Lower leg skin (tissue), 4 donors: Measurements from ENCODE around the gene CLIP4. TPM values are rescaled to one million over a fixed set of nuclear protein-coding genes. Genes with fewer than 3 reads are reported as not detected.

Experiments
- DNase-seq, 2 donors: peaks; one replicate each; pipeline ENCODE4 v3.0.0-alpha.2; 2019; ENCODE audit warnings: low spot score in 2 of 2
- H3K4me3 ChIP-seq: fragments of 200-600 bp; sonication (generic); 2 replicates; pipeline ENCODE4 v1.5.1; 2017; ENCODE audit warnings: mild to moderate bottlenecking, low read depth; ENCODE audit not compliant: poor library complexity, severe bottlenecking
- POLR2A ChIP-seq, 2 donors: fragments of 450-650 bp; IDR thresholded peaks; one replicate each; pipeline ENCODE4 v1.6.1; 2016 to 2017; ENCODE audit warnings: antibody characterized with exemption in 2 of 2, mild to moderate bottlenecking in 1 of 2, moderate library complexity in 1 of 2
- WGBS, 2 donors: methylation state at CpG; one replicate each; pipeline ENCODE4 v1.1.5; 2018; 5-methylcytosine and 5-hydroxymethylcytosine counted together
- intact Hi-C: fragments of 100-400 bp; cut with DNase I; formaldehyde crosslinking; loops from one replicate; pipeline ENCODE4 v1.15.0; 2023; ENCODE audit warnings: low total_unique reads
- total RNA-seq, 4 donors: library from RNA; depleted of rRNA; stranded (reverse); fragments of >200 nt; gene quantifications; one replicate each; pipeline ENCODE4 v1.1.0, GENCODE V29; 2016
- TF ChIP-seq, protein P1 (sequence below), 3 donors: fragments of 450-650 bp; IDR thresholded peaks; one replicate each; pipeline ENCODE4 v1.5.1; 2016; ENCODE audit warnings: antibody characterized with exemption in 3 of 3, mild to moderate bottlenecking in 3 of 3, moderate library complexity in 2 of 3

Gene CLIP4
- total RNA-seq, 4 donors from 2014 or later: 50.6 to 82.2 (median 58.1) TPM

DNA sequence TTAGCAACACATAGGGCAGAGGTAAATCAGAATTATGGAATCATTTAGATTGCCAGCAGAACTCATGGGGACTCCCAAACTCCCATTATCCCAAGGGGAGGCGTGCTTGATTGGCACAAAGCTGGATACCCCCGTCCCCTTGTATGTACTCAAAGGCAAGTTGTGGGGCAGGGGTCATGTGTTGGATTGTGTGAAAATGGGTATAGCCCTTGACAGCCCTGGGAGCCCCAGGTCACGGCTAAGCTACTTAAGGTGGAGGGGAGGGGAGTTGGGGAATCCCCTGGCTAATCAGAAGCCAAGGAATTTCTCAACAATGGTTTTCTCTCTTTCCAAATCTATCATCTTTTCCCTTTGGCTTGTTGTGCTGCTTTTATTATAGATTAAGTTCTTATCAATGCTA is 32.7 kb downstream of the CLIP4 start:
- no peak for TF ChIP-seq POLR2A (IDR thresholded peaks at IDR 0.05)
- no peak for DNase-seq
- no peak overlapping the region for H3K4me3 ChIP-seq
- 65 to 74% methylated on average over 3 of the region's 3 CpGs for WGBS, 2 donors
- intact Hi-C loops: no loop called here

DNA sequence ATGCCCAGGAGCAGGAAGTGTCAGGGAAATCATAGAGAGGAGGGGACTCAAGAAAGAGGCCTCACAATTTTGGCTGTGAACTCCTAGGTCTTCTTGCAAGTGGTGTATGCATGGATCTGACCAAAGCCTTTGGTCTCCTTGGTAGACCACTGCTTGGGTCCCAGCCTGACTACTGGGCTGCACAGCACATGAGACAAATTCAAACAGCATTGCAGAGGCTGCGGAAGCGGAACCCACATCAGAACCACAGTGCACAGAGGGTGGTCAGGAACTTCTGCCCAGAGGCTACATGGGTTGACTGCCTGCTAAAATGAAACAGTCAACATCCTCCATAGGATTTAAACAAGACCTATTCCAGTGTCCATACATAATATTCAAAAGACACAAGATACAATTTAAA is 39.4 kb downstream of the CLIP4 start:
- 100% methylated on average over 2 of the region's 2 CpGs for WGBS, 2 donors
- no peak for DNase-seq
- H3K4me3 ChIP-seq: no peak overlapping the region
- intact Hi-C loops: no loop called here
- no peak for TF ChIP-seq POLR2A (IDR thresholded peaks at IDR 0.05)
- TF ChIP-seq, protein P1, sequence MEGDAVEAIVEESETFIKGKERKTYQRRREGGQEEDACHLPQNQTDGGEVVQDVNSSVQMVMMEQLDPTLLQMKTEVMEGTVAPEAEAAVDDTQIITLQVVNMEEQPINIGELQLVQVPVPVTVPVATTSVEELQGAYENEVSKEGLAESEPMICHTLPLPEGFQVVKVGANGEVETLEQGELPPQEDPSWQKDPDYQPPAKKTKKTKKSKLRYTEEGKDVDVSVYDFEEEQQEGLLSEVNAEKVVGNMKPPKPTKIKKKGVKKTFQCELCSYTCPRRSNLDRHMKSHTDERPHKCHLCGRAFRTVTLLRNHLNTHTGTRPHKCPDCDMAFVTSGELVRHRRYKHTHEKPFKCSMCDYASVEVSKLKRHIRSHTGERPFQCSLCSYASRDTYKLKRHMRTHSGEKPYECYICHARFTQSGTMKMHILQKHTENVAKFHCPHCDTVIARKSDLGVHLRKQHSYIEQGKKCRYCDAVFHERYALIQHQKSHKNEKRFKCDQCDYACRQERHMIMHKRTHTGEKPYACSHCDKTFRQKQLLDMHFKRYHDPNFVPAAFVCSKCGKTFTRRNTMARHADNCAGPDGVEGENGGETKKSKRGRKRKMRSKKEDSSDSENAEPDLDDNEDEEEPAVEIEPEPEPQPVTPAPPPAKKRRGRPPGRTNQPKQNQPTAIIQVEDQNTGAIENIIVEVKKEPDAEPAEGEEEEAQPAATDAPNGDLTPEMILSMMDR (IDR thresholded peaks at IDR 0.05): no peak

DNA sequence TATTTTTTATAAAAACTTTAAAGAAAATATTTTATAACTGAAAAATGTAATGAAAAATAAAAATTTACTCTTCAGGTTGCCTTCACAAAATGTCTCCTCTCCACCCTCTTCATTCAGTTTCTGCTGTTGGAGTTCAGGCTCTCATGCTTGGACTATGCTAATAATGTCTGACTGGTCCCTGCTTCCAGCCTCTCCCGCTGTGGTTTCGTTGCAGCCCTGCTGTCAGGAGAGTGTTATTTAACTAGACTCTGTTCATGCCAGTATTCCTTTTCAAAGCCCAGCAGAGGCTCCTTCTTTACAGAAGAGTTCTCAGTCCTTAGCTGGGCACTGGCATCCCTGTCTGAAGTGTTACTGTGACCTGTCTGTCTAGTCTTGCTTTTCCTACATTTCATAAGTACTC is 40.4 kb downstream of the CLIP4 start:
- intact Hi-C loops: no loop called here
- TF ChIP-seq POLR2A (IDR thresholded peaks at IDR 0.05): no peak
- TF ChIP-seq, protein P1 (IDR thresholded peaks at IDR 0.05): no peak
- 75 to 77% methylated on average over 2 of the region's 2 CpGs for WGBS, 2 donors

DNA sequence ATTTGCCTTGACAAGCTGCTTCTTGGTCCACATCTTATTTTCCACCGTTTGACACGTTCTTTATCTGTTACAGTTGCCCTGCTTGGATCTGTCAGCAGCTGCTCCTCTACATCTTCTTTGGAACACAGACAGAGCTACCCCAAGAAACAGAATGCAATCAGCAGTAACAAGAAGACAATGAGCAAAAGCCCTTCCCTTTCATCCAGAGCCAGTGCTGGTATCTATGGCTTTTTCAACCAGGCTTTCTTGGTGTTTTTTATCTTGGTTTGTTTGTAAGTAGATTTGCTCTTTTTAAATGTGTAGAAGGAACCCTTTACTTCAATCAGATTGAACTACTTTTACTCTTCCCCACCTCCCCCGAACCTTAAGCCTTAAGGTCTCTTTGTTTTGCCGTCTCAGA is 41.9 kb downstream of the CLIP4 start:
- WGBS, 2 donors: 76 to 82% methylated on average over 4 of the region's 4 CpGs
- intact Hi-C loops: no loop called here

More for the DNA sequence above, 40.4 kb downstream of the CLIP4 start:
- DNase-seq: no peak
- no peak overlapping the region for H3K4me3 ChIP-seq

DNA sequence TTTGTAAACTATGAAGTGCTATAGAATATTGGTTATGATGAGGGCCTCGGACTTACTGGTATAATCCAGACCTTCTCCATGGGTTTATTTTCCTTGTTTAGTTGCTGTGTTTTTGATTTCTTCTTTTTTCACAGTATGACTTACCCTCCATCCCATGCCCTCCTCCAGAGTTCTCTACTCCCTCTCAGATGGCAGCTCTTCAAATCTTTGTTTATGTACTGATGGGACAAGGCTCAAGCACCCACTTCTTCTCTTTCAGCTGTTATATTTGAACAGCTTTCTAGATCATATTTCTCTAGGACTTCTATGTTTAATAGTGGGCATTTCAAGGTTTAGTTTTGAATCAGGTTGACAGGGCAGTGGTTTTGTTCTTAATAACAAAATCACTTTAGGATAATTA is 43.9 kb downstream of the CLIP4 start:
- DNase-seq: no peak
- intact Hi-C loops: no loop called here
- no peak for TF ChIP-seq POLR2A (IDR thresholded peaks at IDR 0.05)
- WGBS, 2 donors: 0 to 46% methylated on average over 1 of the region's 1 CpG
- no peak overlapping the region for H3K4me3 ChIP-seq

More for the DNA sequence above, 41.9 kb downstream of the CLIP4 start:
- H3K4me3 ChIP-seq: no peak overlapping the region
- no peak for TF ChIP-seq POLR2A (IDR thresholded peaks at IDR 0.05)
- TF ChIP-seq, protein P1 (IDR thresholded peaks at IDR 0.05): no peak
- DNase-seq: no peak

DNA sequence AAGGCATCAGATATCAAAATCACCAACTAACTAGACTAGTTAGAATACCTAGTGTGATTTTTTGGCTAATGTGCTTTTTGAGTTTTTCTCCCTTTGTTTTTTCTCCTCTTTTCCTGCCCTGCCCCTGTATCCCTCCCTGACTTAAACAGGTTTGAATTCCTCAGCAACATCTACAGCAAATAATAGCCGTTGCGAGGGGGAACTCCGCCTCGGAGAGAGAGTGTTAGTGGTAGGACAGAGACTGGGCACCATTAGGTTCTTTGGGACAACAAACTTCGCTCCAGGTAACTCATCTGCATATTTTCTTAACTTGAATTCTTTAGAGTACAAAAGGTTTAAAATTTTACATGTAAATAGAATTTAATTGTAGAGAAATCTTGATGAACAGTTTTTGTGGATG is 45.0 kb downstream of the CLIP4 start:
- TF ChIP-seq POLR2A (IDR thresholded peaks at IDR 0.05): no peak
- intact Hi-C loops: no loop called here
- H3K4me3 ChIP-seq: no peak overlapping the region
- DNase-seq: no peak
- WGBS, 2 donors: 86 to 91% methylated on average over 5 of the region's 5 CpGs

DNA sequence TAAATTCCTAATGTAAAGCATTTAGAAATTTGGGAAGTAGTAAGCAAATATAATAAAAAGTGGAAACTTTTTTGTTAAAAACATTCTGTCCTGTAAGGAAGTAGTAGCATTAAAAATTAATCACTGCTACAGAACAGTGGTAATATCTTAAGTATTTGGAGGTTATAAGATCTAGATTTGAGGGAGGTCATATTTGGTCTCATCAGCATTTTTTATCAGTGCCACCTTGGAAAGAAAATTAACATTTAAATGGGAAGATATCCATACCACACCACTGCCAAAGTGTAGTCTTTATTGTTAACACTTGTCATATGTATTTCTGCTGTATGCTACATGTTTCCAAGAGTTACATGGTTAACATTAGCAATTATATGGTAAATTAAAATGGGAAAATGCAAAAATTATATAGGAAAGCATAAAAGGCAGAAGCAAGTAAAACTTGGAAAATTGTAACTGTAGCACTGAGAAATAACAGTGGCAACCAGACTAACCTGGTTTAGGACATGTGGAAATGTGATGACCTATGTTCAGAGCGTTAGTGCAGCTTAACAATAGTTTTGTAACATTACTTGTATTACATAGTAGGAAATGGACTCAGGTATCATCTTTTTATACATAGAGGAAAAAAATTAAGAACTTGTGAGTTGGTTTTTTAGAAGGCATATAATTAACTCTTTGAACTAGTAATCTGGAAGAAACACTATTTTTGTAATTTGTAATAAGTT is 47.2 kb downstream of the CLIP4 start:
- no peak overlapping the region for H3K4me3 ChIP-seq
- DNase-seq: no peak
- TF ChIP-seq POLR2A (IDR thresholded peaks at IDR 0.05): no peak
- TF ChIP-seq, protein P1 (IDR thresholded peaks at IDR 0.05): no peak
- intact Hi-C loops: no loop called here
- 81 to 83% methylated on average over 1 of the region's 1 CpG for WGBS, 2 donors
